Measurements from ENCODE around the gene TAF4.

DNA sequence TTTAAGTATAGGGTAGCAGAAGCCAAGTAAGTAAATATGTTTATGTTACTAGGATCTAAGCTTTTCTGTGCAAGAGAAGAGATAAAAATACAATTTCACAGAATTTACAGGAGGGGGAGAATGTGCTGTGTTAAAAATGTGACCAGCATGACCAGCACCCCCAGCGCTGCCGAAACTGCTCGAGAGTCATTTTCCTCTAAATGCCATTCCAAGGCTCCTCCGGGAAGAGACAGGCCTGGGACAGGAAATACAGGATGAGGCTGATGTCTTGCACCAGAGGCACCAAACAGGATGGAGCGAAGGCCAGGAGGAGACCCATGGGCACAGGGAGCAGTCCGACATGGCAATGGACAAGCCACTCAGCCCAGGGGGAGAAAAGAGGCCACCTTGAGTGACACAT lies 21.1 kb downstream of the TAF4 start:
- TF ChIP-seq, protein P1, sequence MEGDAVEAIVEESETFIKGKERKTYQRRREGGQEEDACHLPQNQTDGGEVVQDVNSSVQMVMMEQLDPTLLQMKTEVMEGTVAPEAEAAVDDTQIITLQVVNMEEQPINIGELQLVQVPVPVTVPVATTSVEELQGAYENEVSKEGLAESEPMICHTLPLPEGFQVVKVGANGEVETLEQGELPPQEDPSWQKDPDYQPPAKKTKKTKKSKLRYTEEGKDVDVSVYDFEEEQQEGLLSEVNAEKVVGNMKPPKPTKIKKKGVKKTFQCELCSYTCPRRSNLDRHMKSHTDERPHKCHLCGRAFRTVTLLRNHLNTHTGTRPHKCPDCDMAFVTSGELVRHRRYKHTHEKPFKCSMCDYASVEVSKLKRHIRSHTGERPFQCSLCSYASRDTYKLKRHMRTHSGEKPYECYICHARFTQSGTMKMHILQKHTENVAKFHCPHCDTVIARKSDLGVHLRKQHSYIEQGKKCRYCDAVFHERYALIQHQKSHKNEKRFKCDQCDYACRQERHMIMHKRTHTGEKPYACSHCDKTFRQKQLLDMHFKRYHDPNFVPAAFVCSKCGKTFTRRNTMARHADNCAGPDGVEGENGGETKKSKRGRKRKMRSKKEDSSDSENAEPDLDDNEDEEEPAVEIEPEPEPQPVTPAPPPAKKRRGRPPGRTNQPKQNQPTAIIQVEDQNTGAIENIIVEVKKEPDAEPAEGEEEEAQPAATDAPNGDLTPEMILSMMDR (IDR thresholded peaks at IDR 0.05) = no peak
- no peak for TF ChIP-seq POLR2A (IDR thresholded peaks at IDR 0.05)
- TF ChIP-seq EP300 (IDR thresholded peaks at IDR 0.05) = no peak
